IMR-90 (cell line): Measurements from ENCODE around the gene AFG1L.

ENCODE experiments used
- CTCF ChIP-seq: conservative IDR thresholded peaks from 2 replicates; pipeline ENCODE4 v1.5.1; 2012; ENCODE audit warnings: mild to moderate bottlenecking, low read depth, low read length, improper control_type of control experiment
- FOS ChIP-seq: fragments of 150-350 bp; IDR thresholded peaks from 2 replicates; pipeline ENCODE4 v1.6.1; 2016; ENCODE audit warnings: low read depth, low read length
- MXI1 ChIP-seq: IDR thresholded peaks from 2 replicates; pipeline ENCODE4 v1.6.1; 2012; ENCODE audit warnings: low read depth, mild to moderate bottlenecking, low read length, moderate library complexity, borderline replicate concordance
- POLR2A ChIP-seq: IDR thresholded peaks from 2 replicates; pipeline ENCODE4 v1.6.1; 2012; ENCODE audit warnings: mild to moderate bottlenecking, low read depth, low read length

GRCh38 chr6:108295676-108296075 is 822 bp downstream of the AFG1L start:
- no peak for TF ChIP-seq CTCF
- TF ChIP-seq POLR2A, result no peak
- TF ChIP-seq MXI1, result no peak
- TF ChIP-seq FOS, result no peak
